A549 (cell line): ENCODE measurements around the gene NSD1. TPM values are rescaled to one million over a fixed set of nuclear protein-coding genes. Genes with fewer than 3 reads are reported as not detected.

ENCODE experiments used
- ATAC-seq, 2 experiments: fragments of 200-7000 bp in 1 of 2; fragments of >200 bp in 1 of 2; cut with Nextera tagmentation in 1 of 2; cut with Tn5 transposase in 1 of 2; 3 replicates each; pipeline versions ENCODE4 v1.8.0 to v1.9.1; 2018 to 2020; ENCODE audit warnings: mild to moderate bottlenecking in 1 of 2, moderate library complexity in 1 of 2
- CTCF ChIA-PET: fragments of 300-600 bp; sonication (Branson Sonifier 250); formaldehyde crosslinking; extraction: SDS; loops from one replicate; lab custom pipeline; 2021; ENCODE audit warnings: antibody characterized with exemption, inconsistent platforms; lab: Yijun Ruan, JAX
- POLR2A ChIA-PET: fragments of 350-600 bp; formaldehyde crosslinking; extraction: SDS; loops from one replicate; lab custom pipeline; 2021; ENCODE audit warnings: antibody characterized with exemption, inconsistent platforms; lab: Yijun Ruan, JAX
- DNase-seq, 2 experiments: peaks; one replicate each; pipeline versions ENCODE4 v3.0.0 to v3.0.0-alpha.2; 2011 to 2016; ENCODE audit warnings: low read depth in 1 of 2, low spot score in 1 of 2
- FAIRE-seq: peaks from 2 replicates; lab custom pipeline; 2011; peaks lifted over from hg19 to GRCh38; lab: Jason Lieb, UNC
- H3K27ac ChIP-seq, 2 experiments: fragments of >200 bp; sonication (Bioruptor Twin); formaldehyde crosslinking; 3 replicates each; pipeline ENCODE4 v1.5.1; 2016 to 2017
- H3K4me1 ChIP-seq: fragments of >200 bp; sonication (Bioruptor Twin); formaldehyde crosslinking; 3 replicates; pipeline ENCODE4 v1.6.1; 2016
- H3K4me2 ChIP-seq: fragments of >200 bp; sonication (Bioruptor Twin); formaldehyde crosslinking; 3 replicates; pipeline ENCODE4 v1.6.1; 2016
- H3K4me3 ChIP-seq: fragments of >200 bp; sonication (Bioruptor Twin); formaldehyde crosslinking; 3 replicates; pipeline ENCODE4 v1.5.1; 2016
- H3K9me3 ChIP-seq: fragments of >200 bp; sonication (Bioruptor Twin); formaldehyde crosslinking; 3 replicates; pipeline ENCODE4 v1.6.1; 2016
- E2F6 ChIP-seq: IDR thresholded peaks from 2 replicates; pipeline ENCODE4 v1.6.1; 2012; ENCODE audit warnings: low read depth, borderline replicate concordance
- EHF ChIP-seq: fragments of 250-450 bp; sonication (Bioruptor Pico); IDR thresholded peaks from 2 replicates; pipeline ENCODE4 v1.5.0; 2020; ENCODE audit warnings: mild to moderate bottlenecking
- EP300 ChIP-seq, 2 experiments: fragments of >200 bp; sonication (Bioruptor Twin); formaldehyde crosslinking; IDR thresholded peaks; 2 replicates in 1 of 2; 3 replicates in 1 of 2; pipeline ENCODE4 v1.6.1; 2016 to 2017
- FOXS1 ChIP-seq: fragments of 250-450 bp; sonication (Bioruptor Pico); IDR thresholded peaks from 2 replicates; pipeline ENCODE4 v1.5.0; 2020; ENCODE audit warnings: mild to moderate bottlenecking, moderate library complexity
- GATA3 ChIP-seq: IDR thresholded peaks from 2 replicates; pipeline ENCODE4 v1.6.1; 2012; ENCODE audit warnings: borderline replicate concordance
- HMGXB4 ChIP-seq: fragments of 250-450 bp; sonication (Bioruptor Pico); IDR thresholded peaks from 2 replicates; pipeline ENCODE4 v1.5.0; 2021; ENCODE audit warnings: mild to moderate bottlenecking, moderate library complexity, borderline replicate concordance
- HOXA7 ChIP-seq: fragments of 250-450 bp; sonication (Bioruptor Pico); IDR thresholded peaks from 2 replicates; pipeline ENCODE4 v1.5.0; 2020; ENCODE audit warnings: mild to moderate bottlenecking, moderate library complexity
- HOXB5 ChIP-seq: fragments of 250-450 bp; sonication (Bioruptor Pico); IDR thresholded peaks from 2 replicates; pipeline ENCODE4 v1.5.0; 2020; ENCODE audit warnings: mild to moderate bottlenecking, moderate library complexity
- MYC ChIP-seq: IDR thresholded peaks from 2 replicates; pipeline ENCODE4 v1.6.1; 2012; ENCODE audit warnings: mild to moderate bottlenecking, inconsistent platforms, low read length, improper control_type of control experiment, borderline replicate concordance
- NFE2L2 ChIP-seq: fragments of 150-350 bp; conservative IDR thresholded peaks from 2 replicates; pipeline ENCODE4 v1.6.1; 2014; ENCODE audit warnings: low read length
- NR3C1 ChIP-seq: fragments of >200 bp; sonication (Bioruptor Twin); formaldehyde crosslinking; IDR thresholded peaks from 3 replicates; pipeline ENCODE4 v1.6.1; 2017
- POLR2AphosphoS2 ChIP-seq: conservative IDR thresholded peaks from 2 replicates; pipeline ENCODE4 v1.6.1; 2012; ENCODE audit warnings: low read length, improper control_type of control experiment, inconsistent platforms
- RCOR1 ChIP-seq: fragments of 150-350 bp; IDR thresholded peaks from 2 replicates; pipeline ENCODE4 v1.6.1; 2014; ENCODE audit warnings: antibody characterized with exemption, low read length, low read depth
- REST ChIP-seq: fragments of 200-600 bp; sonication (generic); IDR thresholded peaks from 2 replicates; pipeline ENCODE4 v1.6.1; 2016; ENCODE audit warnings: antibody characterized with exemption, mild to moderate bottlenecking, moderate library complexity
- RNF2 ChIP-seq: fragments of 200-600 bp; sonication (generic); IDR thresholded peaks from 2 replicates; pipeline ENCODE4 v1.6.1; 2016; ENCODE audit warnings: low read depth, mild to moderate bottlenecking, antibody characterized with exemption, moderate library complexity, borderline replicate concordance
- ZNF302 ChIP-seq: fragments of 250-450 bp; sonication (Bioruptor Pico); IDR thresholded peaks from 2 replicates; pipeline ENCODE4 v1.9.0; 2021; ENCODE audit warnings: inconsistent platforms, mild to moderate bottlenecking, moderate library complexity
- WGBS: methylation state at CpG from one replicate; pipeline ENCODE4 v1.1.6; 2017; ENCODE audit errors: missing lambda C conversion rate; 5-methylcytosine and 5-hydroxymethylcytosine counted together
- polyA plus RNA-seq, 4 experiments: library from polyadenylated mRNA; depleted of rRNA in 3 of 4; stranded (reverse); fragments of >200 nt; fragmentation: RNase III in 1 of 4; extraction: RNeasy Plus Mini Kit Qiagen cat#74134 plus additional on column Dnase treatment in 1 of 4; gene quantifications; 2 replicates in 3 of 4; 3 replicates in 1 of 4; pipeline ENCODE4 v1.2.3, GENCODE V29; 2011 to 2017

NSD1 gene
- polyA plus RNA-seq, 2 of the 4 experiments (the other 2 are of a cell fraction): 16.3 to 38.2 TPM

GRCh38 chr5:177334155-177334551 lies 200.6 kb downstream of the NSD1 start:
- no peak overlapping the region for H3K27ac ChIP-seq
- 88% methylated on average over 15 of the region's 15 CpGs for WGBS
- H3K9me3 ChIP-seq: no peaks in the 10 kb centered on the region
- no peak for ATAC-seq
- CTCF ChIA-PET: interaction anchor here (0.6 to 7.9 kb wide), 9 partner anchors 13 to 222 kb away, joined by 3 to 111 read pairs (median 6); partner anchors contain the start of gene LMAN2
- no peak for FAIRE-seq
- H3K4me3 ChIP-seq: no peak overlapping the region
- TF ChIP-seq HMGXB4 (CRISPR knock-in tag) (no peak), REST (no peak), HOXB5 (CRISPR knock-in tag) (no peak), FOXS1 (CRISPR knock-in tag) (no peak), E2F6 (no peak)
- H3K4me1 ChIP-seq: 0 out of 3 replicates have a peak, but pooled peaks cover 3% of the 10 kb centered on the region
- H3K4me2 ChIP-seq: no peak overlapping the region
- DNase-seq: no peak
- POLR2A ChIA-PET: no interaction called here

- ATAC-seq (no peak), DNase-seq (no peak), FAIRE-seq (no peak)
- CTCF ChIA-PET: interaction anchor here (0.6 to 7.9 kb wide), 16 partner anchors 8 to 223 kb away, joined by 3 to 111 read pairs (median 6); no protein-coding TSS in a partner anchor
- Histone ChIP-seq H3K4me3 (no peak overlapping the region), H3K27ac (no peak overlapping the region), H3K4me1 (0 out of 3 replicates have a peak, but pooled peaks cover 10% of the 10 kb centered on the region), H3K4me2 (no peak overlapping the region), H3K9me3 (no peaks in the 10 kb centered on the region)
- WGBS: 90% methylated on average over 21 of the region's 21 CpGs
- TF ChIP-seq ZNF302 (CRISPR knock-in tag) (no peak), RNF2 (no peak), MYC (no peak), E2F6 (no peak), EHF (no peak), RCOR1 (no peak), GATA3 (no peak), NR3C1 (no peak), HMGXB4 (CRISPR knock-in tag) (no peak), HOXA7 (CRISPR knock-in tag) (no peak), NFE2L2 (no peak), POLR2AphosphoS2 (no peak), EP300 (IDR thresholded peaks at IDR 0.05) (no peak)
- POLR2A ChIA-PET: no interaction called here
Observed at GRCh38 chr5:177334781-177335700, 201.5 kb downstream of the NSD1 start.
